Mammary epithelial cell (primary cell): ENCODE measurements around the gene FAM72B.
"Not testable (repeated sequence)": the region's sequence is repeated elsewhere in the genome, so short reads cannot be mapped to it uniquely, and the experiment has no call there.

Experiments
- CTCF ChIP-seq, 2 donors: IDR thresholded peaks in 1 of 2; conservative IDR thresholded peaks in 1 of 2; 2 replicates each; pipeline ENCODE4 v1.5.1; 2011 to 2012; ENCODE audit warnings: inconsistent platforms in 2 of 2, low read length in 2 of 2, mild to moderate bottlenecking in 2 of 2, control low read depth in 1 of 2, low read depth in 1 of 2; ENCODE audit not compliant: insufficient read depth in 1 of 2; ENCODE audit errors: extremely low read depth in 1 of 2
- EZH2 ChIP-seq: IDR thresholded peaks from 2 replicates; pipeline ENCODE4 v1.6.1; 2012; ENCODE audit warnings: low read length, inconsistent platforms, borderline replicate concordance

GRCh38 chr1:121210778-121211177, 26.6 kb upstream of the FAM72B start:
- TF ChIP-seq CTCF (conservative IDR thresholded peaks at IDR 0.05 in 1 of 2, IDR thresholded peaks at IDR 0.05 in 1 of 2; ENCODE audit: extremely low read depth in 1 of 2, insufficient read depth in 1 of 2, low read depth in 1 of 2, low read length in 2 of 2); EZH2: not testable (repeated sequence)
